NT2/D1 (cell line): ENCODE data around the gene DCBLD2.

ENCODE experiments used
- SUZ12 ChIP-seq: IDR thresholded peaks from 2 replicates; pipeline ENCODE4 v1.6.1; 2011; ENCODE audit not compliant: insufficient read length, insufficient read depth; ENCODE audit errors: extremely low read depth
- ZNF274 ChIP-seq: IDR thresholded peaks from 2 replicates; pipeline ENCODE4 v1.6.1; 2011; ENCODE audit warnings: mild to moderate bottlenecking, low read depth, low read length

GRCh38 chr3:98839846-98840245 lies 61.6 kb downstream of the DCBLD2 start:
- no peak for TF ChIP-seq SUZ12
- TF ChIP-seq ZNF274, result no peak
